ENCODE data around the gene ALDH1A3.

ALDH1A3 gene

DNA sequence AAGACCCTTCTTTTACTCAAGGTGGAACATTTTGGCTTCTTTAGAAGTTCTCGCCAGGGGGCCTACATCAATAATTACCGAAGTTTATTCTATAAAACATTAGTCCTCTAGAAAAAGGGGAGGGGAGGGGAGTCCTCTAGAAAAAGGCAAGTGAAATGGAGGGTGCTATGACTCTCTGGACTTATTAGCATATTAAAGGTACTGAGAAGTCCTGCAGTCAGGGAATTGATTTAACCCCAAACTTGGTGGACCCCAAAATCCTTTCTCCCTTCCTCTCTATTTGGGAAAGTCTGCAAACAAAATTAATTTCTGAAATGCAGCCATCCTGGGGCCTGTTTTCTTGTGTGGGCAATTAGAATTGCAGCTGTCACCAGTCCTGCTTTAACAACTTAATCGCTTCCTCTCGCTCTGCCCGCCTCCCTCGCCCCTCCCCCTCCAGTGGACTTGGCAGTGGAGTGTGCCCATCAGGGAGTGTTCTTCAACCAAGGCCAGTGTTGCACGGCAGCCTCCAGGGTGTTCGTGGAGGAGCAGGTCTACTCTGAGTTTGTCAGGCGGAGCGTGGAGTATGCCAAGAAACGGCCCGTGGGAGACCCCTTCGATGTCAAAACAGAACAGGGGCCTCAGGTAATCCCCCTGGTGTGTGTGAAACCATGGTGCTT is 20.6 kb downstream of the ALDH1A3 start (continued):
- TF ChIP-seq ZBTB11 (tag by site-specific recombination; conservative IDR thresholded peaks at IDR 0.05; ENCODE audit: low read depth) (no peak), KLF17 (tag by site-specific recombination; IDR thresholded peaks at IDR 0.05) (no peak), ZNF18 (tag by site-specific recombination; IDR thresholded peaks at IDR 0.05) (no peak)

- H3K27ac ChIP-seq (ENCODE audit: extremely low read depth, low read depth, low read length), result no peak overlapping the region
- no peaks in the 10 kb centered on the region for H3K9me3 ChIP-seq (ENCODE audit: control insufficient read depth, insufficient read depth, low read depth, low read length)
- H3K4me3 ChIP-seq (ENCODE audit: low read depth, low read length), result no peak overlapping the region
- TF ChIP-seq ZNF624 (tag by site-specific recombination; IDR thresholded peaks at IDR 0.05) (no peak), ZFP41 (tag by site-specific recombination; IDR thresholded peaks at IDR 0.05; ENCODE audit: borderline replicate concordance) (no peak), ZNF146 (tag by site-specific recombination; IDR thresholded peaks at IDR 0.05) (no peak), ZNF175 (tag by site-specific recombination; IDR thresholded peaks at IDR 0.05) (no peak), OSR2 (tag by site-specific recombination; IDR thresholded peaks at IDR 0.05) (no peak), ZNF394 (tag by site-specific recombination; IDR thresholded peaks at IDR 0.05; ENCODE audit: borderline replicate concordance) (no peak), FEZF1 (tag by site-specific recombination; IDR thresholded peaks at IDR 0.05) (no peak), ZNF580 (tag by site-specific recombination; IDR thresholded peaks at IDR 0.05) (no peak), ZNF24 (tag by site-specific recombination; IDR thresholded peaks at IDR 0.05) (no peak), ZNF140 (tag by site-specific recombination; IDR thresholded peaks at IDR 0.05) (no peak)
- POLR2A ChIA-PET, result no interaction called here
- CTCF ChIA-PET, result interaction anchor here (3.0 kb wide), 1 partner anchor 17 kb away, joined by 14 read pairs; no protein-coding TSS in a partner anchor
- H3K36me3 ChIP-seq (ENCODE audit: control insufficient read depth in 2 of 2, insufficient read depth in 1 of 2, low read length in 2 of 2), result peaks cover 0 to 61% of the 10 kb centered on the region in 2 experiments; a peak in 1 of 3 replicates
- H3K4me1 ChIP-seq (ENCODE audit: control insufficient read depth, insufficient read depth, low read length), result no peaks in the 10 kb centered on the region
Observed at GRCh38 chr15:100900795-100901169, 21.2 kb downstream of the ALDH1A3 start.

GRCh38 chr15:100901296-100901695 is 21.7 kb downstream of the ALDH1A3 start:
- ChIA-PET POLR2A (no interaction called here), CTCF (interaction anchor here (3.0 kb wide), 1 partner anchor 16 kb away, joined by 14 read pairs; no protein-coding TSS in a partner anchor)
- Histone ChIP-seq H3K36me3 (ENCODE audit: control insufficient read depth in 2 of 2, insufficient read depth in 1 of 2, low read length in 2 of 2) (peaks cover 0 to 62% of the 10 kb centered on the region in 2 experiments; a peak in 1 of 3 replicates), H3K4me3 (ENCODE audit: low read depth, low read length) (no peak overlapping the region), H3K27ac (ENCODE audit: extremely low read depth, low read depth, low read length) (no peak overlapping the region), H3K4me1 (ENCODE audit: control insufficient read depth, insufficient read depth, low read length) (no peaks in the 10 kb centered on the region), H3K9me3 (ENCODE audit: control insufficient read depth, insufficient read depth, low read depth, low read length) (no peaks in the 10 kb centered on the region)
- TF ChIP-seq ZNF133 (tag by site-specific recombination; IDR thresholded peaks at IDR 0.05) (no peak), WT1 (tag by site-specific recombination; IDR thresholded peaks at IDR 0.05) (no peak), ZNF549 (tag by site-specific recombination; IDR thresholded peaks at IDR 0.05) (no peak), ZNF155 (tag by site-specific recombination; IDR thresholded peaks at IDR 0.05) (no peak), KLF16 (tag by site-specific recombination; IDR thresholded peaks at IDR 0.05) (no peak)
